T-helper 17 cell (primary cell): ENCODE data around the gene ICAM4. TPM values are rescaled to one million over a fixed set of nuclear protein-coding genes. Genes with fewer than 3 reads are reported as not detected.
"Not testable (repeated sequence)": the region's sequence is repeated elsewhere in the genome, so short reads cannot be mapped to it uniquely, and the experiment has no call there.

Experiments used
- ATAC-seq: fragments of 150-1000 bp; cut with Tn5 transposase; 2 replicates; pipeline ENCODE4 v1.10.0; 2021; ENCODE audit warnings: mild to moderate bottlenecking, moderate library complexity
- DNase-seq, 3 donors: peaks; one replicate each; pipeline versions ENCODE4 v3.0.0 to v3.0.0-alpha.2; 2020 to 2021
- H3K9me3 ChIP-seq: one replicate; pipeline ENCODE4 v1.7.0; 2013; ENCODE audit warnings: low read length, mild to moderate bottlenecking; ENCODE audit not compliant: control insufficient read depth, poor library complexity, severe bottlenecking
- H3K27ac Mint-ChIP-seq: one replicate; pipeline ENCODE4 v1.8.0; 2022; ENCODE audit warnings: mild to moderate bottlenecking, moderate library complexity, mixed read lengths
- H3K27me3 Mint-ChIP-seq: one replicate; pipeline ENCODE4 v1.8.0; 2022; ENCODE audit warnings: mixed read lengths
- H3K36me3 Mint-ChIP-seq: one replicate; pipeline ENCODE4 v1.8.0; 2022; ENCODE audit warnings: low read depth, mixed read lengths
- H3K4me1 Mint-ChIP-seq: one replicate; pipeline ENCODE4 v1.8.0; 2022; ENCODE audit warnings: mild to moderate bottlenecking, mixed read lengths
- H3K4me3 Mint-ChIP-seq: one replicate; pipeline ENCODE4 v1.8.0; 2022; ENCODE audit warnings: mild to moderate bottlenecking, moderate library complexity, mixed read lengths
- total RNA-seq, 4 donors: library from RNA in 2 of 4; stranded (reverse) in 2 of 4; gene quantifications; one replicate each; pipeline ENCODE4 v1.2.3 and lab custom pipeline; 2022 to 2026

The ICAM4 gene, protein sequence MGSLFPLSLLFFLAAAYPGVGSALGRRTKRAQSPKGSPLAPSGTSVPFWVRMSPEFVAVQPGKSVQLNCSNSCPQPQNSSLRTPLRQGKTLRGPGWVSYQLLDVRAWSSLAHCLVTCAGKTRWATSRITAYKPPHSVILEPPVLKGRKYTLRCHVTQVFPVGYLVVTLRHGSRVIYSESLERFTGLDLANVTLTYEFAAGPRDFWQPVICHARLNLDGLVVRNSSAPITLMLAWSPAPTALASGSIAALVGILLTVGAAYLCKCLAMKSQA
- total RNA-seq, result 1 to 10 TPM in 1 of 2 donors, under 1 TPM in 1; 0.94 to 1.6 TPM
- total RNA-seq (lab: John Stamatoyannopoulos, UW), result 1.5 to 1.6 reads per million in 2 donors

DNA sequence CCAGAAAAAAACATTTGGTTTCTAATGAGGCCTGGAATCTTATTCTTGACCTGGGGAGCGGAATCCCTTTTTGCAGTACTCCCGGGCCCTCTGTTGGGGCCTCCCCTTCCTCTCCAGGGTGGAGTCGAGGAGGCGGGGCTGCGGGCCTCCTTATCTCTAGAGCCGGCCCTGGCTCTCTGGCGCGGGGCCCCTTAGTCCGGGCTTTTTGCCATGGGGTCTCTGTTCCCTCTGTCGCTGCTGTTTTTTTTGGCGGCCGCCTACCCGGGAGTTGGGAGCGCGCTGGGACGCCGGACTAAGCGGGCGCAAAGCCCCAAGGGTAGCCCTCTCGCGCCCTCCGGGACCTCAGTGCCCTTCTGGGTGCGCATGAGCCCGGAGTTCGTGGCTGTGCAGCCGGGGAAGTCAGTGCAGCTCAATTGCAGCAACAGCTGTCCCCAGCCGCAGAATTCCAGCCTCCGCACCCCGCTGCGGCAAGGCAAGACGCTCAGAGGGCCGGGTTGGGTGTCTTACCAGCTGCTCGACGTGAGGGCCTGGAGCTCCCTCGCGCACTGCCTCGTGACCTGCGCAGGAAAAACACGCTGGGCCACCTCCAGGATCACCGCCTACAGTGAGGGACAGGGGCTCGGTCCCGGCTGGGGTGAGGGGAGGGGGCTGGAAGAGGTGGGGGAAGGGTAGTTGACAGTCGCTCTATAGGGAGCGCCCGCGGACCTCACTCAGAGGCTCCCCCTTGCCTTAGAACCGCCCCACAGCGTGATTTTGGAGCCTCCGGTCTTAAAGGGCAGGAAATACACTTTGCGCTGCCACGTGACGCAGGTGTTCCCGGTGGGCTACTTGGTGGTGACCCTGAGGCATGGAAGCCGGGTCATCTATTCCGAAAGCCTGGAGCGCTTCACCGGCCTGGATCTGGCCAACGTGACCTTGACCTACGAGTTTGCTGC is at the start of gene ICAM4:
Gene ICAM4, plus strand, starts transcription at position 153 of the 935 bp plus-strand sequence. Its CDS starts 58 bp downstream, at position 211.
- H3K9me3 ChIP-seq, result no peaks in the 10 kb centered on the region
- H3K36me3 Mint-ChIP-seq, result peaks cover 6% of the 10 kb centered on the region
- H3K4me1 Mint-ChIP-seq, result peaks cover 45% of the 10 kb centered on the region
- peak within 1 kb of the TSS; percentile 60 for H3K27ac Mint-ChIP-seq
- peak within 1 kb of the TSS; percentile 78 for H3K4me3 Mint-ChIP-seq
- DNase-seq (no peak), ATAC-seq (peak; percentile 21)
- H3K27me3 Mint-ChIP-seq, result peaks cover 40% of the 10 kb centered on the region

DNA sequence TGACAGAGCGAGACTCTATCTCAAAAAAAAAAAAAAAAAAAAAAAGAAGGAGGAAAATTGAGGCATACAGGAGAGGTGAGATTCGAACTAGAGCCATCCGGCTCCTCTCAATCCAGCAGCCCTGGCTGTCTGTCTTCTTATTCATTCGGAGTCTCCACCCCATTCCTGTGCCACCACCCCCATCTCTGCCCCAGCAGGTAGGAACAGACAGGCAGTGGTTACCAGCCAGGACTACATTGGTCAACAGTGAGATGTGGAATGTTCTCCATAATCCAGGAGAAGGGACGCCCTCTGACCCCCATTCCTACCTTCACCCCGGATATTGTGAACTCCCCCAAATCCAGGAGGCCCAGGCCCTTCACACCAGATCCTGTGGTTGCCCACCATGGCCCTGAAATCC is 49.1 kb upstream of the ICAM4 start:
- peaks cover 18% of the 10 kb centered on the region for H3K4me1 Mint-ChIP-seq
- DNase-seq, result no peak
- no peaks in the 10 kb centered on the region for H3K36me3 Mint-ChIP-seq
- no peaks in the 10 kb centered on the region for H3K27me3 Mint-ChIP-seq
- peak overlapping the region; percentile 72 for H3K27ac Mint-ChIP-seq
- no peaks in the 10 kb centered on the region for H3K9me3 ChIP-seq
- no peak overlapping the region for H3K4me3 Mint-ChIP-seq
- no peak for ATAC-seq

DNA sequence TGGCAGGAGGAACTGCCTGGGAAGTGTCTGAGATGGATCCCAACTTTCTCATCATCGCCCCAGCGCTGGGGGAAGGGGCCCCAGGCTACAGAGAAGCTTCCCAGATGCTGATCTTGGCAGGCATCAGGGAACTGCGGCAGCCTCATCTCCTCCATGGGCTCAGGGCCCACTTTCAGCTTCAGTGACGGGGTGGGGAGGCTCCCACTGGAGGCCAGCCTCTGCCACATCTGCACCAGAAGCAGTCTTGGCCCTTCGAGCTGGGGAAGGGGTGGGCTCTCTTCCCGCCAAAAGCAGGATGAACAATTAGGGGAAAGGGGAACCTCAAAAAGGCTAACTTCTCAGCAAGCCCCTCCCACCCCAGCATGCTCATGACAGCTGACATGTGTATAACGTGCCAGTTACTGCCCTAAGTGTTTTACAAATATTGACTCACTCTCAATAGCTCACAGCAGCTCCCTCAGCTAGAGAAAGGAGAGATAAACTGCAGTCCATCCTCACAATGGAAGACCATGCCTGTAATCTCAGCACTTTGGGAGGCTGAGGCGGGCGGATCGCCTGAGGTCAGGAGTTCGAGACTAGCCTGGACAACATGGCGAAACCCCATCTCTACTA is 48.5 kb upstream of the ICAM4 start:
- H3K36me3 Mint-ChIP-seq, result no peaks in the 10 kb centered on the region

DNA sequence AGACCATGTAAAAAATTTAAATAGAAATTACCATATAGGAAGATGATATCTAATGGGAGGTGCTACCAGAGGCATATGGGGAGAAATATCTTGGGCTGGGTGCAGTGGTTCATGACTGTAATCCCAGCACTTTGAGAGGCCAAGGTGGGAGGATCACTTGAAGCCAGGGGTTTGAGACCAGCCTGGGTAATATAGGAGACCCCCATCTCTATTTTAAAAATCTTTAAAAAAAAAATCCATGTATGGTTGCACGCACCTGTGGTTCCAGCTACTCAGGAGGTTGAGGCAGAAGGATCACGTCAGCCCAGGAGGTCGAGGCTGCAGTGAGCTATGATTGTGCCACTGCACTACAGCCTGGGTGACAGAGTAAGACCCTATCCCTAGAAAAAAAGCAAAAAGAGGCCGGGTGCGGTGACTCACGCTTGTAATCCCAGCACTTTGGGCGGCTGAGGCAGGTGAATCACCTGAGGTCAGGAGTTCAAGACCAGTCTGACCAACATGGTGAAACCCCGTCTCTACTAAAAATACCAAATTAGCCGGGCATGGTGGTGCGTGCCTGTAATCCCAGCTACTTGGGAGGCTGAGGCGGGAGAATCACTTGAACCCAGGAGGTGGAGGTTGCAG is 44.8 kb upstream of the ICAM4 start:
- not testable (repeated sequence) for ATAC-seq, H3K4me3 Mint-ChIP-seq

More for the DNA sequence above, 48.5 kb upstream of the ICAM4 start:
- H3K4me3 Mint-ChIP-seq, result peak overlapping the region; percentile 49
- H3K27ac Mint-ChIP-seq, result peak overlapping the region; percentile 72
- ATAC-seq, result no peak
- H3K4me1 Mint-ChIP-seq, result peaks cover 18% of the 10 kb centered on the region
- DNase-seq, result no peak
- no peaks in the 10 kb centered on the region for H3K27me3 Mint-ChIP-seq
- no peaks in the 10 kb centered on the region for H3K9me3 ChIP-seq

DNA sequence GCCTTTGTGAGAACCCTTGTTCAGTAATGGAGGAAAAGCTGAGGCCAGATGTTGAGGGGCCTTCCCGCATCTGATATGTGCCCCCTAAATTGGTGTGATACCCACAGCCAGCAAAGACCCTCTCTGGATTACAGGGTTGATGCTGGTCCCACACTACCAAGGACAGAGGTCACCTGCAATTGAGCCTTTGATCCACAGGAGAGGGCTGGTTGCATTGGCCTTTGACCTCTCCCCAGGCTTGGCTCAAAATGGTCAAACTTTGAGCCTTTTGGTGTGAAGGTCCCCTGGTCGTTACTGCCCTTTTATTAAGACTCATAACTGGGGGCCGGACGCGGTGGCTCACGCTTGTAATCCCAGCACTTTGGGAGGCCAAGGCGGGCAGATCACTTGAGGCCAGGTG is 43.1 kb upstream of the ICAM4 start:
- Mint-ChIP-seq H3K27me3 (no peaks in the 10 kb centered on the region), H3K36me3 (no peaks in the 10 kb centered on the region), H3K4me3 (no peak overlapping the region), H3K27ac (no peak overlapping the region), H3K4me1 (peaks cover 3% of the 10 kb centered on the region)
- ATAC-seq (no peak), DNase-seq (no peak)
- no peaks in the 10 kb centered on the region for H3K9me3 ChIP-seq

More for the DNA sequence above, 44.8 kb upstream of the ICAM4 start:
- not testable (repeated sequence) for DNase-seq, H3K9me3 ChIP-seq, H3K36me3 Mint-ChIP-seq, H3K4me1 Mint-ChIP-seq, H3K27me3 Mint-ChIP-seq, H3K27ac Mint-ChIP-seq

DNA sequence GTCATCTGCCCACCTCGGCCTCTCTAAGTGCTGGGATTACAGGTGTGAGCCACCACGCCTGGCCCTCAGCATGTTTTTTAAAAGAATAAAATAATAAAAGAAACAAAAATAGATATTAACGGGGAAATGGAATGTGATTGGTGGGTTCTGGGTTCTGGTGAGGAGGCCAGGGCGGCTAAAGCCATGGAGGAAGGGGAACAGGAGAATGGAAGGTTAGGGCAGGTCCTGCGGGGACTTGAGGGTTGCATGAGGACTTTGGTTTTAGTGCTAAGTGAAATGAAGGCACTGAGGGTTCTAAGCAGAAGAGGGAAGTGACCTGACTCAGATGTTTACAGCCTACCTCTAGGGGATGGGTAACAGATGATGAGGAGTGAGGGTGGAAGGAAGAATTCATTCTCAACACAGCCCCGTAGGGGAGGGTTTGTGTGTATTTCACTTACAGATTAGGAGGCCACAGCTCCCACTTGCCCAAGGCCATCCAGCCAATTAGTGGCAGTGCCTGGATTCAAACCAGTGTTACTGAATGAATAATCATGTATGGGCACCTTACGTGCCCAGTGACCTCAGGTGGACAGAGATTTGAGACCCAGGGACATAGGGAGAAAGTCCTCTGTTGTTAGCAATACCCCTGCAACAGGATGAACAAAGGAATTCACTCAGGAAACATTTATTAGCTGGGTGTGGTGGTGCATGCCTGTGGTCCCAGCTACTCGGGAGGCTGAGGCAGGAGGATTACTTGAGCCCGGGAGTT is 41.4 kb upstream of the ICAM4 start:
- Mint-ChIP-seq H3K36me3 (no peaks in the 10 kb centered on the region), H3K4me3 (no peak overlapping the region), H3K4me1 (peaks cover 6% of the 10 kb centered on the region), H3K27ac (peak overlapping the region; percentile 62), H3K27me3 (no peaks in the 10 kb centered on the region)
- H3K9me3 ChIP-seq, result no peaks in the 10 kb centered on the region
- ATAC-seq, result no peak
- DNase-seq, result no peak

DNA sequence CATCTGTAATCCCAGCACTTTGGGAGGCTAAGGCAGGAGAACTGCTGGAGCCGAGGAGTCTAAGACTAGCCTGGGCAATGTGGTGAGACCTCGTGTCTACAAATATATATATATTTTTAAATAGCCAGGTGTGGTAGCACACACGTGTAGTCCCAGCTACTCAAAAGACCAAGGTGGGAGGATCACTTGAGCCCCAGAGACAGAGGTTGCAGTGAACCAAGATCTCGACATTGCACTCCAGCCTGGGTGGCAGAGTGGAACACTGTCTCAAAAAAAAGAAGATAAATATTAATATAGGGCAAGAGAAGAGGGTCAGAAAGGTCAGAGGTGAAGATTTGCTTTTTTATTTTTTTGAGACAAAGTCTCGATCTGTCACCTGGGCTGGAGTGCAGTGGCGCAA is 40.2 kb upstream of the ICAM4 start:
- H3K27ac Mint-ChIP-seq, result peak overlapping the region; percentile 43
- H3K4me1 Mint-ChIP-seq, result peaks cover 6% of the 10 kb centered on the region
- H3K27me3 Mint-ChIP-seq, result no peaks in the 10 kb centered on the region
- H3K9me3 ChIP-seq, result no peaks in the 10 kb centered on the region
- ATAC-seq (no peak), DNase-seq (no peak)
- H3K36me3 Mint-ChIP-seq, result no peaks in the 10 kb centered on the region
- H3K4me3 Mint-ChIP-seq, result no peak overlapping the region

DNA sequence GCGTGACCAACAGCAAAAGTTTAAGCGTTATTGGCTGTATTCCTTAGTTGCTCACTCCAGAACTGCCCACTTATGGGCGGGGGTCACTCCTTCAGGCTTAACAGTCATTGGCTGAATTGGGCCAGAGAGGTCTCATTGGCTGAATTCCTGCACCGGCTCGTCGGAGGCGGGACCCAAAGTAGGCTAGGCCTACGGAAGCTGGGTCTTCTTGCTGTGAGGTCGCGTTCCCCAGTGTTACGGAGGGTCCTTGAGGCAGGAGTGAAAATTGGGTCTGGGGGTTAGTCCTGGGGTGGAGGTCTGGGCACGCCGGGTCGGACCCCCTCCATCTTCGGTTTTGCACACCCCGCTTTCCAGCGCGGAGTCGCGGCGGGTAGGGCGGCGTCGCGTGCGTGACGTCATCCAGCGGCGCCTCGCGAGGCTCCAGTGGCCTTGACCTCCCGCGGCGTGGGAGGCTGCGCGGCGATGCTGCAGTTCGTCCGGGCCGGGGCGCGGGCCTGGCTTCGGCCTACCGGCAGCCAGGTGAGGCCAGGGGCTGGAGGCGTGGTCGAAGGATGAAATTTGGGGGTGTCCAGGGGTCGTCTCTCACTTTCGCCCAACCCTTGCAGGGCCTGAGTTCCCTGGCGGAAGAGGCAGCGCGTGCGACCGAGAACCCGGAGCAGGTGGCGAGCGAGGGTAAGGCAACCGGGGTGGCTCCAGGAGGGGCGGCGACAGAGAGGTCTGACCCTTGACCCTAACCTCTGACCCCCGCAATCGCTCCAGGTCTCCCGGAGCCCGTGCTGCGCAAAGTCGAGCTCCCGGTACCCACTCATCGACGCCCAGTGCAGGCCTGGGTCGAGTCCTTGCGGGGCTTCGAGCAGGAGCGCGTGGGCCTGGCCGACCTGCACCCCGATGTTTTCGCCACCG is 34.7 kb upstream of the ICAM4 start, which contains the start of gene MRPL4:
Gene MRPL4, plus strand, starts transcription at position 423 of the 903 bp plus-strand sequence. Its CDS starts 40 bp downstream, at position 463.
- Mint-ChIP-seq H3K4me3 (peak within 1 kb of the TSS; percentile 97), H3K27ac (peak within 1 kb of the TSS; percentile 91), H3K36me3 (peaks cover 10% of the 10 kb centered on the region), H3K27me3 (no peaks in the 10 kb centered on the region), H3K4me1 (peaks cover 13% of the 10 kb centered on the region)
- DNase-seq (peak; percentile 86 to 91 (median 91)), ATAC-seq (peak; percentile 97)
- no peaks in the 10 kb centered on the region for H3K9me3 ChIP-seq

DNA sequence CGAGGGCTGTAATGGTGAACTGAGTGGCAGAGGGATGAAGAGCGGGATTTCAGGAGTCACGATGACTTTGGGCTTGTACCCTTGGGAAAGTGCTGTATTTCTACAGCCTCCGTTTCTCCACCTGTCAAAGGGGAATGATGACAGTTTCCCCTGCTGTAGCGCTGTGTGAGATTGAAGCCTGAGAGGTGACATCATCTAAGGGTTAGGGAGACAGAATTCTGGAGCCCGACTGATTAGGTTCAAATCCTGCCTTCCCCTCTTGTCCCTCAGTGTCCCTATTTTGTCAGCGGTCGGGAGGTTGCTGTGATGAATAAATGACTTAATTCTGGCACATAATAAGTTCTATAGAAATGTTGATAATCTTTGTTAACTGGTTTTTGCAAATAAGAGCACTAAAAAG is 34.0 kb upstream of the ICAM4 start:
- DNase-seq (no peak), ATAC-seq (no peak)
- Mint-ChIP-seq H3K4me1 (peaks cover 19% of the 10 kb centered on the region), H3K4me3 (peak overlapping the region; percentile 97), H3K27ac (peak overlapping the region; percentile 91), H3K36me3 (peaks cover 16% of the 10 kb centered on the region), H3K27me3 (no peaks in the 10 kb centered on the region)
- H3K9me3 ChIP-seq, result no peaks in the 10 kb centered on the region

DNA sequence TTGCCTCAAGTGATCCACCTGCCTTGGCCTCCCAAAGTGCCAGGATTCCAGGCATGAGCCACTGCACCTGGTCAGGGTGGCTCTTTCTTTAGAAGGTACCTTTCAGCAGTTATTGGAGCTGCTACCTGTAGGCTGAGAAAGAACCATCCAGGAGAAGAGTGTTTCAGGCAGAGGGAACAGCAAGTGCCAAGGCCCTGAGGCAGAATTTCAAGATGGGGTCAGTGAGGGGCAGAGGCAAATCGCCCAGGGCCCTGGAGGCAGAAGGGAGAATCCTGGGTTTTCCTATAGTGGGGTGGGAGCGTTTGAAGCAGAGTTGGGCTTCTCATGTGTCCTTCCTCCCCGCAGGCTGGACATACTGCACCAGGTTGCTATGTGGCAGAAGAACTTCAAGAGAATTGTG is 32.5 kb upstream of the ICAM4 start:
- Mint-ChIP-seq H3K4me3 (no peak overlapping the region), H3K27ac (no peak overlapping the region)

DNA sequence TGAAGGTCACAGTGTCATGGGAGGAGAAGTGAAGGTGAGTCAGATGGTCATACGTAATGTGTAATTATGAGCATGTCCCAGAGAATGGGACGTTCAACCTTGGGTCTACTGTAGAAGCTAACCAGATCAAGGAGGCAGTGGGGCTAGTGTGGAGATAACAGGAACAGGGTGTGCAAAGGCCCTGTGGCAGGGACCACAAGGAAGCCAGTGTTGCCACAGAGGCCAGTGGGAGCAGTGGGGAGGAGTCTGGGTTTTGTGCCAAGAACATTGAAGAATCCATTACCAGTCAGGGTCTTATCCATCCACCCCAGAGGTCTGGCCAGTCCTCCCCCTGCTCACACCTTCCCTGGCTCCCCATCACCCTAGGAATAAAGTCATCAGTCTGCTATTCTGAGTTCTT is 31.4 kb upstream of the ICAM4 start:
- no peaks in the 10 kb centered on the region for H3K9me3 ChIP-seq
- no peak overlapping the region for H3K27ac Mint-ChIP-seq
- no peaks in the 10 kb centered on the region for H3K27me3 Mint-ChIP-seq
- peaks cover 17% of the 10 kb centered on the region for H3K4me1 Mint-ChIP-seq
- no peak for ATAC-seq
- peaks cover 16% of the 10 kb centered on the region for H3K36me3 Mint-ChIP-seq
- H3K4me3 Mint-ChIP-seq, result no peak overlapping the region
- DNase-seq, result no peak

More for the DNA sequence above, 32.5 kb upstream of the ICAM4 start:
- no peaks in the 10 kb centered on the region for H3K9me3 ChIP-seq
- H3K4me1 Mint-ChIP-seq, result peaks cover 19% of the 10 kb centered on the region
- no peaks in the 10 kb centered on the region for H3K27me3 Mint-ChIP-seq
- peaks cover 16% of the 10 kb centered on the region for H3K36me3 Mint-ChIP-seq
- DNase-seq (no peak), ATAC-seq (no peak)
